ENCODE measurements around the gene TTLL12.

GRCh38 chr22:43150731-43151206, 36.2 kb downstream of the TTLL12 start:
- no peak for TF ChIP-seq TCF4 (CRISPR knock-in tag; IDR thresholded peaks at IDR 0.05; ENCODE audit: borderline replicate concordance)
- no peak for TF ChIP-seq RARB (CRISPR knock-in tag; IDR thresholded peaks at IDR 0.05)
- TF ChIP-seq PATZ1 (CRISPR knock-in tag; IDR thresholded peaks at IDR 0.05; ENCODE audit: borderline replicate concordance), result no peak

Data from SK-N-SH treated with all-trans-retinoic acid at 6 μM for 48 hours (cell line).